HepG2 (cell line): ENCODE measurements around the gene MOCS1. TPM values are rescaled to one million over a fixed set of nuclear protein-coding genes. Genes with fewer than 3 reads are reported as not detected.

Source experiments
- ATAC-seq: fragments of 200-7000 bp; cut with Tn5 transposase; 3 replicates; pipeline ENCODE4 v1.9.1; 2020; ENCODE audit warnings: mild to moderate bottlenecking, moderate library complexity
- BruUV-seq: library from RNA; stranded (reverse); fragments of 400-500 nt; replicated peaks from 2 replicates; lab custom pipeline; 2021; lab: Mats Ljungman, UMichigan
- CTCF ChIA-PET: fragments of 300-600 bp; formaldehyde crosslinking; extraction: SDS; loops from one replicate; lab custom pipeline; 2021; ENCODE audit warnings: low total read pairs, inconsistent platforms, low intra/inter-chr PET ratio; lab: Yijun Ruan, JAX
- POLR2A ChIA-PET: fragments of 350-600 bp; sonication (Branson Sonifier 250); formaldehyde crosslinking; loops from one replicate; lab custom pipeline; 2020; ENCODE audit warnings: antibody characterized with exemption, inconsistent platforms; lab: Yijun Ruan, JAX
- DNase-seq: peaks from one replicate; pipeline ENCODE4 v3.0.0-alpha.2; 2015; ENCODE audit warnings: low spot score
- FAIRE-seq: peaks from 3 replicates; lab custom pipeline; 2011; peaks lifted over from hg19 to GRCh38; lab: Jason Lieb, UNC
- H2AFZ ChIP-seq: one replicate; pipeline ENCODE4 v1.6.1; 2011; ENCODE audit warnings: low read length, inconsistent platforms
- H3K27ac ChIP-seq: fragments of 300-600 bp; 3 replicates; pipeline ENCODE4 v1.8.0; 2011; ENCODE audit warnings: mixed run types, mild to moderate bottlenecking, mixed read lengths, low read length, inconsistent platforms; ENCODE audit not compliant: insufficient read depth; ENCODE audit errors: extremely low read length
- H3K27me3 ChIP-seq, 2 experiments: fragments of 200-600 bp in 1 of 2; 2 replicates in 1 of 2; 3 replicates in 1 of 2; pipeline versions ENCODE4 v1.6.0 to v1.8.0; 2011; ENCODE audit warnings: low read length in 2 of 2, mild to moderate bottlenecking in 2 of 2, moderate library complexity in 2 of 2, inconsistent platforms in 1 of 2; ENCODE audit not compliant: insufficient read depth in 2 of 2, control insufficient read depth in 1 of 2
- H3K36me3 ChIP-seq, 2 experiments: fragments of 200-600 bp in 1 of 2; replicated peaks in 1 of 2; 2 replicates in 1 of 2; 3 replicates in 1 of 2; pipeline versions ENCODE4 v1.5.1 to v1.8.0; 2011; ENCODE audit warnings: low read length in 2 of 2, inconsistent platforms in 1 of 2; ENCODE audit not compliant: insufficient read depth in 2 of 2, control insufficient read depth in 1 of 2
- H3K4me1 ChIP-seq: 2 replicates; pipeline ENCODE4 v1.5.1; 2012; ENCODE audit warnings: low read length, inconsistent platforms; ENCODE audit not compliant: insufficient read depth
- H3K4me2 ChIP-seq: 2 replicates; pipeline ENCODE4 v1.6.0; 2011; ENCODE audit warnings: low read depth, low read length, inconsistent platforms
- H3K4me3 ChIP-seq, 3 experiments: fragments of 200-600 bp in 1 of 3; sonication (generic), shearing (Covaris generic) in 1 of 3; replicated peaks in 1 of 3; 2 replicates each; pipeline ENCODE4 v1.5.1; 2011 to 2016; ENCODE audit warnings: low read length in 3 of 3, inconsistent platforms in 2 of 3, low read depth in 2 of 3, mild to moderate bottlenecking in 2 of 3, control low read depth in 1 of 3, mixed read lengths in 1 of 3; ENCODE audit not compliant: insufficient read depth in 1 of 3
- H3K79me2 ChIP-seq: one replicate; pipeline ENCODE4 v1.6.1; 2011; ENCODE audit warnings: low read length, inconsistent platforms; ENCODE audit not compliant: insufficient read depth
- H3K9ac ChIP-seq: 2 replicates; pipeline ENCODE4 v1.6.0; 2011; ENCODE audit warnings: mild to moderate bottlenecking, low read depth, low read length, inconsistent platforms; ENCODE audit not compliant: insufficient read depth
- H3K9me3 ChIP-seq: 2 replicates; pipeline ENCODE4 v1.5.1; 2012; ENCODE audit warnings: mild to moderate bottlenecking, low read length
- H4K20me1 ChIP-seq: 2 replicates; pipeline ENCODE4 v1.6.0; 2011; ENCODE audit warnings: inconsistent platforms, mild to moderate bottlenecking, low read length, moderate library complexity; ENCODE audit not compliant: insufficient read depth
- BRD4 ChIP-seq: sonication (generic); formaldehyde crosslinking; IDR thresholded peaks from 2 replicates; pipeline ENCODE4 v1.4.0; 2020; ENCODE audit warnings: missing genetic modification reagents
- GATAD1 ChIP-seq: IDR thresholded peaks from 2 replicates; pipeline ENCODE4 v1.6.1; 2016; ENCODE audit warnings: missing genetic modification reagents, missing compliant biosample characterization
- NFYC ChIP-seq: IDR thresholded peaks from 2 replicates; pipeline ENCODE4 v1.6.1; 2016; ENCODE audit warnings: missing genetic modification reagents, missing compliant biosample characterization
- TOPORS ChIP-seq: sonication (generic); formaldehyde crosslinking; IDR thresholded peaks from 2 replicates; pipeline ENCODE4 v1.8.0; 2023; ENCODE audit warnings: mild to moderate bottlenecking, missing genetic modification reagents
- ZNF264 ChIP-seq: sonication (generic); formaldehyde crosslinking; IDR thresholded peaks from 2 replicates; pipeline ENCODE4 v1.4.0; 2020; ENCODE audit warnings: missing genetic modification reagents
- WGBS: methylation state at CpG from one replicate; pipeline ENCODE4 v1.1.6; 2017; ENCODE audit warnings: low lambda C conversion rate; 5-methylcytosine and 5-hydroxymethylcytosine counted together
- in situ Hi-C: cut with HindIII; loops from 2 replicates; pipeline ENCODE4 v1.10.0; 2017; ENCODE audit warnings: low pct_unique_long_range_greater_than_20kb; ENCODE audit not compliant: extremely low pct_ligation_motif_present
- intact Hi-C: fragments of 100-400 bp; cut with micrococcal nuclease; formaldehyde crosslinking; loops from one replicate; pipeline ENCODE4 v1.10.0; 2022; ENCODE audit not compliant: unreplicated experiment
- polyA plus RNA-seq, 8 experiments: library from polyadenylated mRNA; depleted of rRNA in 3 of 8; stranded (reverse) in 7 of 8; unstranded in 1 of 8; fragments of >200 nt; fragmentation: Illumina TruSeq in 4 of 8; extraction: Trizol in 4 of 8; gene quantifications; 2 replicates each; pipeline versions ENCODE4 v1.2.1 to v1.2.3, GENCODE V29; 2011 to 2016; ENCODE audit warnings: low read depth in 4 of 8, missing spikeins in 1 of 8, mixed read lengths in 1 of 8; ENCODE audit not compliant: insufficient read depth in 1 of 8
- total RNA-seq, 5 experiments: library from RNA; depleted of rRNA; stranded (reverse); fragments of >200 nt; fragmentation: Illumina TruSeq; extraction: Trizol; gene quantifications; 2 replicates each; pipeline ENCODE4 v1.2.3, GENCODE V29; 2016; ENCODE audit warnings: low read depth in 1 of 5
- TF ChIP-seq, protein P1 (sequence below): IDR thresholded peaks from 2 replicates; pipeline ENCODE4 v1.6.1; 2016; ENCODE audit warnings: missing biosample characterization, missing genetic modification reagents, low read depth
- TF ChIP-seq, protein P2 (sequence below), 2 experiments: fragments of 450-650 bp in 1 of 2; sonication (generic) in 1 of 2; formaldehyde crosslinking in 1 of 2; IDR thresholded peaks; 2 replicates each; pipeline versions ENCODE4 v1.6.1 to v1.8.0; 2016 to 2022; ENCODE audit warnings: antibody characterized with exemption in 1 of 2, mild to moderate bottlenecking in 1 of 2, missing genetic modification reagents in 1 of 2

The MOCS1 gene
- total and polyA plus RNA-seq, 2 of the 13 experiments (the other 11 are each of a cell fraction or from before 2014, with no cell fraction given), result 5.3 to 11.7 TPM

DNA sequence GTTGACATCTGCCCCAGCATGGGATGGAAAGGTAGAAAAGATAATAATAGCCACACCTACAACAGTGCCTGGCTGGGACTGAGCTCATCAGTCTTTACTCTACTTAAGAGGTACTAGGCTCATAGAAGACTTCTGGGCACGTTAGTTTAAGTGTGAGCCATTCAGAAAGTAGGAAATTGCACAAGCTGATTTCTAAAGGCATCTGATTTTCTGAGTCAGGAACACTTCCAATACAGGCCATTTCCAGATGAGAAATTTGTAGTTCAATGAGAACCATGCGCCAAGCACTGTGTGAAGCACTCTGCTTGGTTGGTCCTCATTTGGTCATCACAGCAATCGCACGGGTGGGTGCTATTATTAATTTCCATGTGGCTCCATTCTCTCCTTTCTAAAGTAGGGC, 42.3 kb downstream of the MOCS1 start:
- TF ChIP-seq, protein P1, sequence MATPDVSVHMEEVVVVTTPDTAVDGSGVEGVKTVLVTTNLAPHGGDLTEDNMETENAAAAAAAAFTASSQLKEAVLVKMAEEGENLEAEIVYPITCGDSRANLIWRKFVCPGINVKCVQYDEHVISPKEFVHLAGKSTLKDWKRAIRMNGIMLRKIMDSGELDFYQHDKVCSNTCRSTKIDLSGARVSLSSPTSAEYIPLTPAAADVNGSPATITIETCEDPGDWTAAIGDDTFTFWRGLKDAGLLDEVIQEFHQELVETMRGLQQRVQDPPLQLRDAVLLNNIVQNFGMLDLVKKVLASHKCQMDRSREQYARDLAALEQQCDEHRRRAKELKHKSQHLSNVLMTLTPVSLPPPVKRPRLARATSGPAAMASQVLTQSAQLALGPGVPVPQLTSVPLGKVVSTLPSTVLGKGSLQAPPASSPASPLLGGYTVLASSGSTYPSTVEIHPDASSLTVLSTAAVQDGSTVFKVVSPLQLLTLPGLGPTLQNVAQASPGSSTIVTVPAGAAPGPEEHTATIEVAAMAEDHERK (CRISPR knock-in tag), result no peak
- TF ChIP-seq ZNF264 (no peak), NFYC (no peak), BRD4 (no peak), GATAD1 (no peak), TOPORS (CRISPR knock-in tag) (no peak)
- TF ChIP-seq, protein P2, sequence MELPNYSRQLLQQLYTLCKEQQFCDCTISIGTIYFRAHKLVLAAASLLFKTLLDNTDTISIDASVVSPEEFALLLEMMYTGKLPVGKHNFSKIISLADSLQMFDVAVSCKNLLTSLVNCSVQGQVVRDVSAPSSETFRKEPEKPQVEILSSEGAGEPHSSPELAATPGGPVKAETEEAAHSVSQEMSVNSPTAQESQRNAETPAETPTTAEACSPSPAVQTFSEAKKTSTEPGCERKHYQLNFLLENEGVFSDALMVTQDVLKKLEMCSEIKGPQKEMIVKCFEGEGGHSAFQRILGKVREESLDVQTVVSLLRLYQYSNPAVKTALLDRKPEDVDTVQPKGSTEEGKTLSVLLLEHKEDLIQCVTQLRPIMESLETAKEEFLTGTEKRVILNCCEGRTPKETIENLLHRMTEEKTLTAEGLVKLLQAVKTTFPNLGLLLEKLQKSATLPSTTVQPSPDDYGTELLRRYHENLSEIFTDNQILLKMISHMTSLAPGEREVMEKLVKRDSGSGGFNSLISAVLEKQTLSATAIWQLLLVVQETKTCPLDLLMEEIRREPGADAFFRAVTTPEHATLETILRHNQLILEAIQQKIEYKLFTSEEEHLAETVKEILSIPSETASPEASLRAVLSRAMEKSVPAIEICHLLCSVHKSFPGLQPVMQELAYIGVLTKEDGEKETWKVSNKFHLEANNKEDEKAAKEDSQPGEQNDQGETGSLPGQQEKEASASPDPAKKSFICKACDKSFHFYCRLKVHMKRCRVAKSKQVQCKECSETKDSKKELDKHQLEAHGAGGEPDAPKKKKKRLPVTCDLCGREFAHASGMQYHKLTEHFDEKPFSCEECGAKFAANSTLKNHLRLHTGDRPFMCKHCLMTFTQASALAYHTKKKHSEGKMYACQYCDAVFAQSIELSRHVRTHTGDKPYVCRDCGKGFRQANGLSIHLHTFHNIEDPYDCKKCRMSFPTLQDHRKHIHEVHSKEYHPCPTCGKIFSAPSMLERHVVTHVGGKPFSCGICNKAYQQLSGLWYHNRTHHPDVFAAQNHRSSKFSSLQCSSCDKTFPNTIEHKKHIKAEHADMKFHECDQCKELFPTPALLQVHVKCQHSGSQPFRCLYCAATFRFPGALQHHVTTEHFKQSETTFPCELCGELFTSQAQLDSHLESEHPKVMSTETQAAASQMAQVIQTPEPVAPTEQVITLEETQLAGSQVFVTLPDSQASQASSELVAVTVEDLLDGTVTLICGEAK (IDR thresholded peaks at IDR 0.05), result no peak
- TF ChIP-seq, protein P2 (CRISPR knock-in tag; IDR thresholded peaks at IDR 0.05), result no peak
- FAIRE-seq, result no peak
- CTCF ChIA-PET, result interaction anchor here (1.2 to 2.4 kb wide), 5 partner anchors 24 to 544 kb away, joined by 5 to 28 read pairs (median 19); no protein-coding TSS in a partner anchor
- H3K4me3 ChIP-seq, result no peak overlapping the region
- ATAC-seq, result no peak
- no peaks in the 10 kb centered on the region for H4K20me1 ChIP-seq
- DNase-seq, result no peak
- 35% methylated on average over 4 of the region's 4 CpGs for whole genome bisulfite sequencing
- intact Hi-C loops (loop anchor here (1.0 kb wide), 4 partner anchors 27 to 544 kb away; no protein-coding TSS in a partner anchor), in situ Hi-C loops (no loop called here)
- H3K9me3 ChIP-seq, result no peaks in the 10 kb centered on the region
- no peak overlapping the region for H2AFZ ChIP-seq
- no peaks in the 10 kb centered on the region for H3K36me3 ChIP-seq
- H3K27me3 ChIP-seq, result no peaks in the 10 kb centered on the region
- no peak overlapping the region for H3K4me2 ChIP-seq
- H3K27ac ChIP-seq, result no peak overlapping the region
- H3K79me2 ChIP-seq, result no peaks in the 10 kb centered on the region
- peaks cover 13% of the 10 kb centered on the region for H3K4me1 ChIP-seq
- BruUV-seq, result no TSS peak
- no peak overlapping the region for H3K9ac ChIP-seq
- POLR2A ChIA-PET, result no interaction called here
